Measurements from ENCODE around the gene UCP2. TPM values are rescaled to one million over a fixed set of nuclear protein-coding genes. Genes with fewer than 3 reads are reported as not detected.

The UCP2 gene
- total and polyA plus RNA-seq, 10 of the 15 experiments (the other 5 are each of a cell fraction or from before 2014, with no cell fraction given), result 32.9 to 248 (median 154) TPM

GRCh38 chr11:74004046-74004695 lies 21.5 kb upstream of the UCP2 start:
- WGBS (ENCODE audit: insufficient coverage, insufficient replicate concordance, low lambda C conversion rate, missing lambda C conversion rate), result 99% methylated on average over 4 of the region's 6 CpGs
- Histone ChIP-seq H3K4me1 (ENCODE audit: control insufficient read depth, insufficient read depth, low read length) (peaks cover 13% of the 10 kb centered on the region), H3K27ac (ENCODE audit: control insufficient read depth, insufficient read depth) (no peak overlapping the region), H3K4me2 (ENCODE audit: control insufficient read depth, insufficient read depth) (no peak overlapping the region), H4K20me1 (ENCODE audit: control insufficient read depth, insufficient read depth) (no peaks in the 10 kb centered on the region), H3K79me2 (ENCODE audit: control insufficient read depth, insufficient read depth, low read length) (no peaks in the 10 kb centered on the region), H3K36me3 (ENCODE audit: control insufficient read depth in 2 of 2, insufficient read depth in 2 of 2, low read length in 1 of 2) (no peaks in the 10 kb centered on the region; a peak in 1 of 4 replicates), H3K9me3 (replicated peaks; ENCODE audit: control insufficient read depth, insufficient read depth, low read length) (no peaks in the 10 kb centered on the region), H3K4me3 (no peak overlapping the region), H3K27me3 (replicated peaks in 1 of 2; ENCODE audit: control insufficient read depth in 2 of 2, insufficient read depth in 2 of 2, low read length in 1 of 2) (no peaks in the 10 kb centered on the region), H2AFZ (ENCODE audit: control insufficient read depth, low read depth, low read length) (no peak overlapping the region), H3K9ac (ENCODE audit: control insufficient read depth, insufficient read depth, low read length) (no peak overlapping the region)
- RAD21 ChIA-PET (ENCODE audit: unreplicated experiment), result interaction anchor here (2.5 to 2.6 kb wide), 2 partner anchors 9 to 23 kb away, joined by 7 to 12 read pairs; partner anchors contain the start of gene UCP2
- no TSS peak for BruUV-seq (replicated peaks)
- TF ChIP-seq BRCA1 (IDR thresholded peaks at IDR 0.05; ENCODE audit: low read depth, low read length), result no peak
- no peak for TF ChIP-seq CREM (IDR thresholded peaks at IDR 0.05; ENCODE audit: low read depth)
- no peak for TF ChIP-seq MXI1 (IDR thresholded peaks at IDR 0.05; ENCODE audit: low read depth, low read length)
- TF ChIP-seq RCOR1 (conservative IDR thresholded peaks at IDR 0.05; ENCODE audit: low read depth, low read length), result no peak
- no peak for TF ChIP-seq TBL1XR1 (IDR thresholded peaks at IDR 0.05; ENCODE audit: low read depth, low read length)
- no peak for TF ChIP-seq IKZF2 (IDR thresholded peaks at IDR 0.05)
- no peak for TF ChIP-seq FOXM1 (IDR thresholded peaks at IDR 0.05; ENCODE audit: low read depth, low read length)
- TF ChIP-seq ELK1 (IDR thresholded peaks at IDR 0.05; ENCODE audit: low read depth, low read length), result no peak
- ATAC-seq (no peak), FAIRE-seq (no peak), DNase-seq (ENCODE audit: low read depth, low spot score) (no peak)
- CTCF ChIA-PET, result interaction anchor here (0.6 to 2.4 kb wide), 5 partner anchors 9 to 35 kb away, joined by 3 to 11 read pairs (median 4); no protein-coding TSS in a partner anchor
- POLR2A ChIA-PET, result interaction anchor here (1.1 kb wide), 1 partner anchor 12 kb away, joined by 3 read pairs; no protein-coding TSS in a partner anchor
- intact Hi-C loops (cut with micrococcal nuclease; ENCODE audit: unreplicated experiment) (no loop called here), in situ Hi-C loops (cut with MboI) (no loop called here)
- SMC1A ChIA-PET (ENCODE audit: uncharacterized antibody, unreplicated experiment), result interaction anchor here (1.1 to 1.9 kb wide), 3 partner anchors 10 to 43 kb away, joined by 3 to 13 read pairs (median 7); no protein-coding TSS in a partner anchor

All from GM12878 (cell line).